ENCODE measurements around the gene DBNL. TPM values are rescaled to one million over a fixed set of nuclear protein-coding genes. Genes with fewer than 3 reads are reported as not detected.

DBNL gene
- total RNA-seq, 1 donor from 2014 or later = 100 TPM

- Histone ChIP-seq H3K27ac (peak overlapping the region; percentile 98), H3K4me1 (peaks cover 60% of the 10 kb centered on the region), H3K4me3 (no peak overlapping the region)
These were observed 58.5 kb downstream of the DBNL start for GRCh38 chr7:44102846-44103565.

GRCh38 chr7:44103566-44103922 lies 59.0 kb downstream of the DBNL start:
- peak overlapping the region; percentile 56 to 72 for H3K4me3 ChIP-seq
- DNase-seq (ENCODE audit: extremely low spot score in 2 of 2) = no peak
- H3K27me3 ChIP-seq = no peaks in the 10 kb centered on the region
- H3K4me1 ChIP-seq = peaks cover 66% of the 10 kb centered on the region
- intact Hi-C loops (cut with DNase I) = no loop called here
- peak overlapping the region; percentile 98 for H3K27ac ChIP-seq
- TF ChIP-seq CTCF (IDR thresholded peaks at IDR 0.05) (no peak), POLR2A (IDR thresholded peaks at IDR 0.05) (no peak), POLR2AphosphoS5 (IDR thresholded peaks at IDR 0.05; ENCODE audit: insufficient read depth in 1 of 2, low read depth in 1 of 2) (no peak)
- peaks cover 0 to 21% of the 10 kb centered on the region in 2 donors for H3K36me3 ChIP-seq
- no peaks in the 10 kb centered on the region for H3K9me3 ChIP-seq

More at GRCh38 chr7:44102846-44103565, 58.5 kb downstream of the DBNL start:
- no peaks in the 10 kb centered on the region for H3K27me3 ChIP-seq
- no peak for DNase-seq (ENCODE audit: extremely low spot score in 2 of 2)
- TF ChIP-seq CTCF (IDR thresholded peaks at IDR 0.05) (no peak), POLR2A (IDR thresholded peaks at IDR 0.05) (no peak), POLR2AphosphoS5 (IDR thresholded peaks at IDR 0.05; ENCODE audit: insufficient read depth in 1 of 2, low read depth in 1 of 2) (no peak)
- no peaks in the 10 kb centered on the region for H3K9me3 ChIP-seq
- intact Hi-C loops (cut with DNase I) = no loop called here
- H3K36me3 ChIP-seq = peaks cover 0 to 16% of the 10 kb centered on the region in 2 donors

GRCh38 chr7:44103923-44104859 lies 59.7 kb downstream of the DBNL start, which contains the start of gene AEBP1:
AEBP1 (plus strand) TSS chr7:44104345; CDS start chr7:44104666, 321 bp downstream.
- peak within 1 kb of the TSS; percentile 56 to 72 for H3K4me3 ChIP-seq
- no peaks in the 10 kb centered on the region for H3K9me3 ChIP-seq
- TF ChIP-seq POLR2AphosphoS5 (IDR thresholded peaks at IDR 0.05; ENCODE audit: insufficient read depth in 1 of 2, low read depth in 1 of 2) (peak in 1 of 2 donors; percentile 63), CTCF (IDR thresholded peaks at IDR 0.05) (no peak), POLR2A (IDR thresholded peaks at IDR 0.05) (peak in 1 of 2 donors; percentile 44)
- H3K27ac ChIP-seq = peak within 1 kb of the TSS; percentile 98
- peaks cover 66% of the 10 kb centered on the region for H3K4me1 ChIP-seq
- peaks cover 0 to 28% of the 10 kb centered on the region in 2 donors for H3K36me3 ChIP-seq
- intact Hi-C loops (cut with DNase I) = loop anchor here (2.0 kb wide), 1 partner anchor 21 kb away; the partner anchor contains the start of gene POLM
- no peak for DNase-seq (ENCODE audit: extremely low spot score in 2 of 2)
- H3K27me3 ChIP-seq = no peaks in the 10 kb centered on the region

- peaks cover 62% of the 10 kb centered on the region for H3K4me1 ChIP-seq
- intact Hi-C loops (cut with DNase I) = loop anchor here (2.0 kb wide), 1 partner anchor 22 kb away; the partner anchor contains the start of gene POLM
- H3K36me3 ChIP-seq = peaks cover 0 to 36% of the 10 kb centered on the region in 2 donors
- no peaks in the 10 kb centered on the region for H3K9me3 ChIP-seq
- H3K27ac ChIP-seq = peak overlapping the region; percentile 98
- no peak for DNase-seq (ENCODE audit: extremely low spot score in 2 of 2)
- H3K4me3 ChIP-seq = peak overlapping the region; percentile 56 to 72
- H3K27me3 ChIP-seq = no peaks in the 10 kb centered on the region
- TF ChIP-seq CTCF (IDR thresholded peaks at IDR 0.05) (no peak), POLR2AphosphoS5 (IDR thresholded peaks at IDR 0.05; ENCODE audit: insufficient read depth in 1 of 2, low read depth in 1 of 2) (peak; percentile 64 to 74), POLR2A (IDR thresholded peaks at IDR 0.05) (peak in 1 of 2 donors; percentile 22)
These were observed 60.6 kb downstream of the DBNL start for GRCh38 chr7:44104860-44105771.
